Right lung (tissue), 5 donors: ENCODE results near the gene TFPT. TPM values are rescaled to one million over a fixed set of nuclear protein-coding genes. Genes with fewer than 3 reads are reported as not detected.
"Not testable (repeated sequence)": the region's sequence is repeated elsewhere in the genome, so short reads cannot be mapped to it uniquely, and the experiment has no call there.

Experiments
- DNase-seq, 2 donors: peaks; one replicate each; pipeline ENCODE4 v3.0.0-alpha.2; 2013
- polyA plus RNA-seq, 5 donors: library from polyadenylated mRNA; unstranded; fragments of 120-200 nt; gene quantifications; one replicate each; pipeline versions ENCODE4 v1.2.1 to v1.2.3, GENCODE V29; 2013; ENCODE audit warnings: inconsistent platforms in 1 of 5, low replicate concordance in 1 of 5; ENCODE audit not compliant: insufficient read length in 5 of 5, insufficient read depth in 1 of 5

TFPT gene
- polyA plus RNA-seq, 5 donors: 13.1 to 25.5 (median 18.1) TPM

DNA sequence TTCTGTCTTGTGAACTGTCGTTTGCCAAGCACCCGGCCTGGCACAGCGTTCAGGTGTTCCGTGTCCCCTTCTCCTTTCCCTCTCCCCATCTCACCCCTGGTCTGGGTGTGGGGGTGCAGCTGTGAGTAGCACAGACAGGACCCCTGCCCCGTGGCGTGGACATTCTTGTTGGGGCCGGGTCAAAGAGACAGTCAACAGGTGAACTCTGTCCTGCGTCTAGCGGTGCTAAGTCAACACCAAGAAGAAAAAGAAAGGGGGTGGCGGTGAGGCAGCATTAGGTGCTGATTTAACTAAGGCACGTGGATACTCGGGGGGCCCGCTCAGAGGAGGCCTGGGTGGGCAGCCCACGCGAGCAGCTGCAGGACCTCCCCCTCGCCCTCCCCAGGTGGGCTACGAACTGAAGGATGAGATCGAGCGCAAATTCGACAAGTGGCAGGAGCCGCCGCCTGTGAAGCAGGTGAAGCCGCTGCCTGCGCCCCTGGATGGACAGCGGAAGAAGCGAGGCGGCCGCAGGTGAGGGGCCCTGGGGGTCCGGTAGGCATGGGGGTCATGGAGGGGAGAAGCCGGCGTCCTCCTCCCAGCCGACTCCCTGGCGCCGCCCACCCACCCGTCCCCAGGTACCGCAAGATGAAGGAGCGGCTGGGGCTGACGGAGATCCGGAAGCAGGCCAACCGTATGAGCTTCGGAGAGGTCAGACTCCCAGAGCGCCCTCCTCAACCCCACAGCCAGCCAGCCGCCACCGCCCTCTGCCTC lies 12.4 kb upstream of the TFPT start:
- no peak for DNase-seq

DNA sequence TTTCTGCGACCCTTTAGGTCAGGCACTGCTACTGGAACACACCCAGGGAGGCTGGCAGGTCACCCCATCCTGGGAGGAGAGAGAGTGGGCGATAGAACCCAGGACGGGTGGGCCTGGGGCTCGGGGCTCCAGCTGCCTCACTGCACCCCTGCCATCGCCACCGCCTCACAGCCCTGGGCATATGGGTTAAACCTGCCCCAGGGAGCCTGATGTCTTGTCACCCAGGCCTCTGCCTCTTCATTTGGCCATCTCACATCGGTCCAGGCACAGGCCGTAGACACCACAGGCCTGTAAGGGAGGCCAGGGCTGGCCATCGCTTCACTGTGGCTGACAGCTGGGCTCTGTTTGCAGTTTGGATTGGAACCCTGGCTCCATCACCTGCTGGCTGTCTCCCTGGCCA lies 10.3 kb upstream of the TFPT start:
- no peak for DNase-seq

DNA sequence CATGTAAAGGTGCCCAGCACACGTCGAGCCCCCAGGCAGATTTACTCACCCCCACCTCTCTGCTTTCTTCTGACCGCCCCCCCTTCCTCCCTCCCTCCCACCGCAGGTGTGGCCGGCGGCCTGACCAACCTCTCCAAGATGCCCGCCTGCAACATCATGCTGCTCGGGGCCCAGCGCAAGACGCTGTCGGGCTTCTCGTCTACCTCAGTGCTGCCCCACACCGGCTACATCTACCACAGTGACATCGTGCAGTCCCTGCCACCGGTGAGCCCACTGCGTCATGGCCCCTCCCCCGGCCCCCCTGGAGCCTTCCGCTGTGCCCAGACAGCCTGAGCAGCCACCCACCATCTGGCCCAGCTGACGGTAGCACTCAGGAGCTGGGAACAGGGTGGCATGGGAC lies 8.9 kb upstream of the TFPT start:
- DNase-seq: no peak

DNA sequence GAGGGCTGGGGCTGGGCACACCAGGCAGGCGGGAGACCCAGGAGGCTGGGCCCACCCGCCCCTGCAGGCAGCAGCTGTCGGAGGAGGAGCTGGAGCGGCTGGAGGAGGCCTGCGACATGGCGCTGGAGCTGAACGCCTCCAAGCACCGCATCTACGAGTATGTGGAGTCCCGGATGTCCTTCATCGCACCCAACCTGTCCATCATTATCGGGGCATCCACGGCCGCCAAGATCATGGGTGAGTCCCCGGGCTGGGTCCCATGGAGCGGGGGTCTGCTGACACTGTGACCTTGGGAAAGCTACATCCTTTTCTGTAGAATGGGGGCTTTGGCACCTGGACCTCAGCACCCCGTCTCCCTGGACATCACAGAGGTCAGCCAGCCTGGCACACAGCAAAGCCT lies 8.2 kb upstream of the TFPT start:
- DNase-seq: no peak

DNA sequence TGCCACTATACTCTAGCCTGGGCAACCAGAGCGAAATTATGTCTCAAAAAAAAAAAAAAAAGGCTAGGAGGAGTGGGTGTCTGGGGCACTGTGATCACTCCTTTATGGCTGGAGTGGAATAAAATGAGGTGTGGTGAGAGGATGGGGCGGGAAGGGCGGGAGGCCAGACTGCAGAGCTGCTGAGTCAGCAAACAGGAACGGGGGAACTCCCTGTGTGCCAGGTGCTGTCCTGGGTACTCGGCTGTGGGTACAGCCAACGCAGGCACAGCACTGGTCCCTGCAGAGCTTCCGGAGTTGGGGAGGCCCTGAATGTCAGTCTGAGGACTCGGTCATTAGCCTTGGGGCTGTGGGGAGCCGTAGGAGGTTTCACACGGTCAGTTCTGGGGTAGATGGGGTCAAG lies 5.8 kb upstream of the TFPT start:
- DNase-seq: no peak

DNA sequence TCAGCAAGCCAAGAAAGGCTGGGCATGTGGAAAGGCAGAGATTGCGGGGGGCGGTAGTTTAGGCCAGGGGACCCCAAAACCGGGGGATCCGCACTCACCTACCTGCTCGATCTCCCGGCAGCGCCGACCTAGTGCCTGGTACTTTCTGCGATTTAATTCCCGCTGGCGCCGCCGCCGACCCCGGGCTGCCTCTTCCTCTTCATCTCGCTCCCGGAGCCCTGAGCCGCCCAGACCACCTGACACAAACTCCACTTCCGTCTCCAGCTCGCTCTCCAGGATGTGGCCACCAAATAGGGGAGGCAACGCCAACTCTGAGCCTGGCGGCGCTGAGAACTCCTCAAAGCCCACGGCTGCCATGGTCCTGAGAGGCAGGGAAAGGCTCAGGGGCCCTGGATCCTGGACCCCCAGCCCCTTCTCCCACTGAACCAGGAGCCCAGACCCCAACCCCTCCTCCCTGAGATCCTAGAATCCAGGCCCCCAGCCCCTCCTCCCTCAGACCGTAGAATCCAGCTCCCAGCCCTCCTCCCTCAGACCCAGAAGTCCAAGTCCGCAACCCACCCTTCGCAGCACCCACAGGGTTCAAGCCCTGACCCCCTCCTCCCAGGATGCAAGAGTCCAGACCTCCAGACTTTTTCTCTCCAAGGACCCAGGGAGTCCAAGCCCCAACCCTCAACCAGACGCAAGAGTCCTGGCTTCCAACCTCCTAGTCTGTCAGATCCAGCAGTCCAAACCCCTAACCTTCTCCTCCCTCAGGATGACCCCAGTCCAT lies 933 bp downstream of the TFPT start:
- DNase-seq: no peak

DNA sequence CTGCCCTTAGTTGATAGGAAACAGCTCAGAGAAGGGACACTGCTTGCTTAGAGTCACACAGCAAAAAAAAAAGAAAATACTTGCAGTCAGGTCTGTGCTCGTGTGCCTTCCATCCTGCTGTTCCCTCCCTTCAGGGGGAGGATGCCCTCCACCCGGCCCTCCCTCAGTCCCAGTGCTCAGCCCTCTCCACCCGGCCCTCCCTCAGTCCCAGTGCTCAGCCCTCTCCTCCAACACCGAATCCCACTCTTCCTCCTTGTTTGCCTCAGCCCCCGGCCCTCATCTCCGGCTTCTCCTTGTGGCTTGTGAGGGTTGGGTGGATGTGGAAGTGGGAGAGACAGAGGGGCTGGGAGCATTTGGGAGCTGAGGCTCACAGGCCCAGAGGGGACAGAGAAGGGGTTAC lies 5.8 kb downstream of the TFPT start:
- DNase-seq: no peak

DNA sequence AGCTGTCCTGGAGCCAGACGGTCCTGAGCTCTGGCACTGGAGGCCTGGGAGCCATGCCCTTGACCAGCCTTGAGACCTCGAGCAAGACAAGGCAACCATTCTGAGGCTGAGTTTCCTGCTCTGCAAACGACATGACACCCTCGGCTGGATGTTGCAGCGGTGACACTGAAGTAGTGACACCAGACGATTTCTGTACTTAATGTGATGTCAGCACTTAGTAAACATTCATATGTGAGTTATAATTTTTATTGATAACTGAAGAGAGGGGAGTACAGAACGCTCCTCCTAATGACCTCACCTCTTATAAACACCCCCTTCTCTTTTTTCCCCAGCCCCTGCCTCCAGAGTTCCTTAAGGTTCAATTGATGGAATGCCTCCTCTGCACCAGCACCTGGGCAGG lies 7.0 kb downstream of the TFPT start:
- DNase-seq: no peak

DNA sequence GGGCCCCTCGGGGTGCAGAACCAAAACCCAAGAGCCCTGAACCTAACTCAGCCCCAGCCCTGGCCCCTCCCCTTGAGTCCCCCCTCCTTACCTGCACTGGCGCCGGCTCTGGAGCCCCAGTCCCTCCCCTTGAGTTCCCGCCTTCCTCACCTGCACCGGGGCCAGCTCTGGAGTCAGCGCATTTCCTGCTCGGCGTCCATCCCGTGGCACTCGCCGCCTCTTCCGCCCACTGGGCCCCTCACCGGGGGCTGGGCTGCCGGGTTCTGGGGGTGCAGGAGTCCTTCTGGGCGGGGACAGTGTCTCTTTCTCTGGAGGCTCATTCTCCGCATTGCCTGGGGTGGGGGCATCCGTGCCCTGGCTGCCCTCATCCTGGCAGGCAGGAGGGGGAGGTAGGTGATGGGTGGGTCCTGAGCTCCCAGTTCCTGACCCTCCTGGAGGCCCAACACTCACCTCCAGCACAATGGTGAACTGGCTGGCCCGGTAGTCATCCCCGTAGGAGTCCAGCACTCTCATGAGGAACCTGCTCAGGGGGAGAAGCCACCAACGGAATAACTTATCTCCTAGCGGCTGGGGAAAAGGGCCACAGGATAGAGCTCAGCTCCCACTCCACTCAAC lies 7.5 kb downstream of the TFPT start:
- DNase-seq: no peak

DNA sequence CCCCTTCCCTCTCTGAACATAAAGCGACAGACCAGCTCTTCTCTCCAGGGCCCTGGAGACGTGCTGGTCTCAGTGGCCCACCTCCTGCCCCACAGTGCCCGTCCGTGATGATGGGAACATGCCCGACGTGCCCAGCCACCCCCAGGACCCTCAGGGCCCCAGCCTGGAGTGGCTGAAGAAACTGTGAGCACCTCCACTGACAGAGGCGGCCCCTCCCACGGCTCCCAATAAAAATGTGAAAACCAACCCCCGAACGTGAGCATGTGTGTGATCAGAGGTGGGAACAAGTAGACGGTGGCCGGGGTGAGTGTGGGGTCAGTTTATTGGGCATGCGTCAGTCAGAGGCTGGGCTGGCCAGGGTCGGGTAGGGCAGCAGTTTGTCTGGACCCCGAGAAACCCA lies 8.7 kb downstream of the TFPT start:
- DNase-seq: no peak

DNA sequence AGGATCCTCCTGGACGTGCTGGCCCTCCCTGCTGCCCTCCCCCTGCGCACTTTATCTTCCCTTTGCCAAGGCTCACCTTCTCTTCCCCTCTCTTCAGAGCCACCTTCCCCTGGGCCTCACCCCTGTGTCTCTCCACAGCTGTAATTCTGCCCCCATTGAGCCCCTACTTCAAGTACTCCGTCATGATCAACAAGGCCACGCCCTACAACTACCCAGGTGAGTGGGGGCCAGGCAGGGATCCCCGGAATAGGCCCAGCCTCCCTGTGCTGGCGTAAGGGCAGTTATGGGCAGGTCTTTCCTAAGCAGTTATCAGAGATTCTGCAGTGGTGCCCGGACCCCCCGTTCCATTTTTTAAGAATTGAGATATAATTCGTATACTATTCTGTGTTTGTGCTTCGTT lies 9.7 kb downstream of the TFPT start:
- no peak for DNase-seq

DNA sequence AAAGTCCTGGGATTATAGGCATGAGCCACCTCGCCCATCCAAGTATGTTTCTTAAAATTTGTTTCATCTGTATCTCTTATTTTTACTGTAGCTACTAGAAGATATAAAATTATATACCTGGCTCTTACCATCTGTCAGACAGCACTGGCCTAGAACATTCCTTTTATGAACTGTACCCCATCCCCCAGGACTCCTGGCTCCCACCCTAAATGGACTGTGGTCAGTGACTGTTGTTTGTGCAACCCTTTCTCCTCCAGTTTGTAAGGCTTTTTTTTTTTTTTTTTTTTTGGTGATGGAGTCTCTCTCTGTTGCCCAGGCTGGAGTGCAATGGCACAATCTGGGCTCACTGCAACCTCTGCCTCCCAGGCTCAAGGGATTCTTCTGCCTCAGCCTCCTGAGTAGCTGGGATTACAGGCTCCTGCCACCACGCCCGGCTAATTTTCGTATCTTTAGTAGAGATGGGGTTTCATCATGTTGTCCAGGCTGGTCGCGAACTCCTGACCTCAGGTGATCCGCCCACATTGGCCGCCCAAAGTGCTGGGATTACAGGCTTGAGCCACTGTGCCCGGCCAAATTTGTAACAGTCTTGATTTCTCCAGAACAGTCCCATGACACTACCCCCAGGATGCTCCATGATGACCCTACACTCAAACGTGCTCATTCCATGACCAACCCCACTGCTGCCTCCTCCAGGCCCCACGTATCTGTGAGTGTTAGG lies 10.3 kb downstream of the TFPT start:
- DNase-seq: no peak

DNA sequence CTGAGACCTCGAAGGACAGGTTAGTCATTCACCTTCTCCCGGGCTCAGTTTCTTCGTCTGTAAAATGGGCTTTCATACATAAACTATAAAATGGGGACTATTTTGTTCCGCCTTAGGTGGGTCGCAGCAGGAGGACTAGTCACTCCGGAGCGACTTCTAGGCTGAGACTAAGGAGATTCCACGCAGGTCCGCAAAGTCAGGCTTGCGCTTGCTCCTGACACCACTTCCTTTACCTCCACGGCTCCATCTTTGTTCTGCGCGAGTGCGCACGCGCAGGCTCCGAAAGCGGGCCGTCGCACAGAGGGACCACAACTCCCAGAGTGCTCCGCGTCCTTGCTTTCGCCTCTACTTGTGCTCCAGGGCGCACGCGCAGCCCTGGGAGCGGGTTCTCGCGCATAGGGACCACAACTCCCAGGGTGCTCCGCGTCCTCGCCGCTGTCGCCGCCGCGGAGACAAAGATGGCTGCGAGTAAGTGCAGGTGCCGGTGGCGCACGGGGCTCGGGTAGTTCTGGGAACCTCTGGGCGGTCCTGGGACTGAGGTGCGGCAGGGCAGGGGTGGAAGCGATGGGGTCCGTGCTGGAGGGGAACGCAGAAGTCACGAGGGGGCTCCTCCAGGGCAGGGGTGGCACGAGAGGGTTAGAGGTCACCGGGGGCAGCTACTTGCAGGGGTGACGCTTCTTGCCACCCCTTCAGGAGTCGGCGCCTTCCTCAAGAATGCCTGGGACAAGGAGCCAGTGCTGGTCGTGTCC lies 12.9 kb downstream of the TFPT start, which contains the start of gene NDUFA3:
Gene NDUFA3 (plus strand): TSS at position 435 of the 749 bp plus-strand sequence. CDS start 24 bp downstream, at position 459.
- peak; percentile 99 for DNase-seq

DNA sequence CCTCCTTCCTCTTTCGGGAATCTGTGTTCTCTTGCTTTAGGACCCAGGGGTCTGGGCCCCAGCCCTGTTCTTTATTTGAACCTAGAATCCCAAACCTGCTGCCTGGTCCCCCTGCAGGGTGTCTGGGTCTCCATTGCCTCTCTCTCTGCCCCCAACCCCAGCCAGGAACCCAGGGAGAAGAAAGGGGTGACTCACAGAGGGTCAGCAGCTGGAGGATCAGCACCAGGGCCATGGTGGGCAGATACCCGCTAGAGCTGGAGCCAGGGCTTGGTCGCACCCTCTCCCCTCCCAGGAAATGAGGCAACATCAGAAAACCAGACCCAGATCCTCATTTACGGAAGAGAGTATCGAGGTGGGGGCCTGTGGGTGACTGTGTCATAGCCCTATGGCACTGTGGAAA lies 14.9 kb downstream of the TFPT start, which contains the start of gene OSCAR:
Gene OSCAR (minus strand): TSS at position 243 of the 400 bp plus-strand sequence. CDS start 11 bp downstream, at position 232.
- DNase-seq: no peak

DNA sequence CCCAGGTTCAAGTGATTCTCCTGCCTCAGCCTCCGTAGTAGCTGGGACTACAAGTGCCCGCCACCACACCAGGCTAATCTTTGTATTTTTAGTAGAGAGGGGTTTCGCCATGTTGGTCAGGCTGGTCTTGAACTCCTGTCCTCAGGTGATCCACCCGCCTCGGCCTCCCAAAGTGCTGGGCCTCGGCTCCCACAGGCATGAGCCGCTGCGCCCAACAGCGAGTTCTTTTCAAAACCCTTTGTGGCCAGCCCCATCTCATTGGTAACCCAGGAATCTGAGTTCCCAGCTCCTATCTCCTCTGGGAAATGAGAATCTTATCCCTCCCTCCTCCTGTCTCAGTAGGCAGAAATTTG lies 15.6 kb downstream of the TFPT start:
- not testable (repeated sequence) for DNase-seq

DNA sequence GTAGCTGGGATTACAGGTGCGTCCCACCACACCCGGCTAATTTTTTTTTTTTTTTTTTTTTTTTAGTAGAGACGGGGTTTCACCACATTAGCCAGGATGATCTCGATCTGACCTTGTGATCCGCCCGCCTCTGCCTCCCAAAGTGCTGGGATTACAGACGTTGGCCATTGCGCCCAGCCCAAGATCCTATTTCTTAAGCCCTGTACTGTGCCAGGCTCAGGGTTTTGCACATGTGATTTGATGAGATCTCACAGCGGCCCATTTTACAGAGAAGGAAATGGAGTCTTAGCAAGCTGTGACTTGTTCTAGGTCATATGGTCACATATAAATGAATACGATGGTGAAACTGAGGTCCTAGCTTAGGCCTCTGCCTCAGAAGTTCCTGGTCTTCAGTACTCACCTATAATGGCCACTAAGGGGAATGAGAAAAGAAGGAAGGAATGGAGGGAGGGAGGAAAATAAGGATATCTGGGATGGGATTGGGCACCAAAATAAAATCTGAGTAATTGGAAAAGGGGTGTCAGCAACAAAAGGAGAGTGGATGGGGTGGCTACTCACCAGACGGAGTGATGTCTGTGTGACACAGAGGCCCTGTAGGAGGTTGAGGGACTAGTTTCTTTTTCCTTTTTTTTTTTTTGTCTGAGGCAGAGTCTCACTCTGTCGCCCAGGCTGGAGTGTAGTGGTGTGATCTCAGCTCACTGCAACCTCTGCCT lies 16.1 kb downstream of the TFPT start:
- no peak for DNase-seq

DNA sequence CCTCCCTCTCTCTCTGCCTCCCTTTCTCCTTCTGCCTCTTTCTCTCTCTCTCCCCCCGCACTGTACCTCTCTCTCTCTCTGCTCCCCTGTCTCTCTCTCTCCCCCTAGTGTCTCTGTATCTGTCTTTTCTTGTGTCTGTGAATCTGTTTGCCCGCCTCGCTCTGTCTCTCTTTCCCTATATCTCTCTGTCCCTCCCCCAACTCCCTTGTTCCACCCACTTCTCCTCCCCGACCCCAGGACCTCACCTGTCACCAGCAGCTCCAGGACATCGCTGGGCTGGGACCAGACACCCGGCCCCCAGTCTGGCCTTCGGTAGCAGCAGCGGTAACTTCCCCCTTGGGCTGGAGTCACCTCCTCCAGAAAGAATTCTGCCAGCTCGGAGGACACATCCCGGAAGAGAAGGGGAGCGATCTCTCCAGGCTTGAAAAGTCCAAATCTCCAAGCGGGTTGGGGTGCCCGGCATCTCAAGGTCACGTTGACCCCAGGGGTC lies 18.8 kb downstream of the TFPT start:
- DNase-seq: no peak

DNA sequence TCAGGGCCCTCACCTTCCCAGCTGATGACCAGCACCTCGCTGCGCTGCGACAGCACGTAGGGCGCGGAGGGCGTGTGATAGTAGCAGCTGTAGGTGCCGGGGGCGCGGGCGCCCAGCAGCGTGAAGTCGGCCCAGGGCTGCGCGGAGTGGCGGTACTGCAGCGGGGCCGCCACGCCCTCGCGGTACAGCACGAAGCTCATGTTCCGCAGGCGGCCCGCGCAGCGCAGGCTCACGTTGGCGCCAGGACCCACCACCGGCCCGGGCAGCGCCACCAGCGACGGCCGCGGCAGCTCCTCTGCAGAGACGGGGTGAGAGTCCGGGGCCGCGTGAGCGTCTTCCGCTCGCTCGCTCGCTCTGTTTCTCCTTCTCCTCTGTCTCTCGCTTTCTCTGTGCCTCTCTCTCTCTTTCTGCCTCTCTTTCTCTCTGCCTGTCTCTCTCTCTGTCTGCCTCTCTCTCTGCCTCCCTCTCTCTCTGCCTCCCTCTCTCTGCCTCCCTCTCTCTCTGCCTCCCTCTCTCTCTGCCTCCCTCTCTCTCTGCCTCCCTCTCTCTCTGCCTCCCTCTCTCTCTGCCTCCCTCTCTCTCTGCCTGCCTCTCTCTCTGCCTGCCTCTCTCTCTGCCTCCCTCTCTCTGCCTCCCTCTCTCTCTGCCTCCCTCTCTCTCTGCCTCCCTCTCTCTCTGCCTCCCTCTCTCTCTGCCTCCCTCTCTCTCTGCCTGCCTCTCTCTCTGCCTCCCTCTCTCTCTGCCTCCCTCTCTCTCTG lies 19.4 kb downstream of the TFPT start:
- DNase-seq: not testable (repeated sequence)

DNA sequence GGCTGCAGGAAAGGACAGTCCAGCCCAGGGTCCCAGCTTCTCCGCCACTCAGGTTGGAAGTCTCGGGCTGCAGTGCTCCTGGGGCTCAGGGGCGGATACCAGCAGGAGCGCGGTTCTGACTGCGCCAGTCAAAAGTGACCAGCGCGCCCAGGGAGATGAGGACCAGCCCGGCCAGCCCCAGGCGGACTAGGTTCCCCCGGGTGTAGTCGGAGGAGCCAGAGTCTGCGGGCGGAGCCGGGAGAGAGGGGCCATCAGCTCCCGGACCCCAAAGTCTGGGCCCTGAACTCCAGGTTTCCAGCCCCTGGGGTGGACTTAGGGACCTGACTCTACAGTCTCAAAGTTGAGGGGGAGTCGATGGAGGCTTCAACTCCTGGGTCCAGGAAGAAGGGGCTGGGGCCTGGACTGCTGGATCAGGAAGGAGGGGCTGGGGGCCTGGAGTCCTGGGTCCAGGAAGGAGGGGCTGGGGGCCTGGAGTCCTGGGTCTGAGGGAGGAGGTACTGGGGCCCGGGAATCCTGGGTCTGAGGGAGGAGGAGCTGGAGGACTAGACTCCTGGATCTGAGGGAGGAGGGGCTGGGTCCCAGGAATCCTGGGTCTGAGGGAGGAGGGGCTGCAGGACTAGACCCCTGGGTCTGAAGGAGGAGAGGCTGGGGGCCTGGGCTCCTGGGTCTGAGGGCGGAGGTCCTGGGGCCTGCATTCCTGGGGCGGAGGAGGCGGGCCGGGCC lies 20.2 kb downstream of the TFPT start:
- DNase-seq: no peak
